Measurements from ENCODE around the gene ANP32E.
"Not testable (repeated sequence)": the region's sequence is repeated elsewhere in the genome, so short reads cannot be mapped to it uniquely, and the experiment has no call there.

The ANP32E gene

DNA sequence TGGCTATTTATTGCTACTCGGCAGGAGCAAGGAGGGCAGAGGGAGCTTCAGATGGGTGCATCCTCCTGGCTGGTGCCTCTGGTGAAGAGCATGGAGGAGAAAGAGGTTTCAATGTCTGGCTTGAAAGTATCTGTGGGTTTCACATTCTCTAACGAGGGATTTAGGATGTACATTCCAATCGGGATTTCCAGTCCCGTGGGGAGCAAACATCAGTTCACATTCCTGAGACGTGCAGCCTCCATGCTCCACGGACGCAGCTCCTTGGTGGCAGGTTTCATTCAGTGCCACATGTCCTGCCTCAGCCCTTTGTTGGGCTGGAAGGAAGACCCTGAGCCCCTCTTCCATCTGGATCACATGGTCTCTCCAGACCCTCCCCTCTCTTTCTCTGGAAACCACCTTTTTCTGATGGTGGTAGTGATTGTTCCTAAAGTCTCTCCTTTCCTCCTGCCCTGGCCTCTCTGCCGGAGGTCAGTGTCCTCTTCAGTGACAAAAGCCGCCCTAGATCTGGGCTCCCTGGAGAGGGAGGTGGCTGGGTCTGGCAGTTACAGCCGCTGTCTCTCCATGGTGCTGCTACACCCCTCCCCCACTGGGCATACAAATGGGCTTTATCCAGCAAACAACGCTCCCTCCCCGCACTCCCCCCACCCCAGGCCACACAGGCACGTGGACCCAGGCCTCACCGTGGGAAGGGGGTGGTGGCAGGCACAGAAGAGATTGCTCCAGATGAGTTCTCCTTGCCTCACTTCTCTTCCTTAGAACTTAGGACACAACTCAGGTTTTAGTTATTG lies 20.8 kb upstream of the ANP32E start:
- no peak for DNase-seq (ENCODE audit: low read depth in 2 of 2)

DNA sequence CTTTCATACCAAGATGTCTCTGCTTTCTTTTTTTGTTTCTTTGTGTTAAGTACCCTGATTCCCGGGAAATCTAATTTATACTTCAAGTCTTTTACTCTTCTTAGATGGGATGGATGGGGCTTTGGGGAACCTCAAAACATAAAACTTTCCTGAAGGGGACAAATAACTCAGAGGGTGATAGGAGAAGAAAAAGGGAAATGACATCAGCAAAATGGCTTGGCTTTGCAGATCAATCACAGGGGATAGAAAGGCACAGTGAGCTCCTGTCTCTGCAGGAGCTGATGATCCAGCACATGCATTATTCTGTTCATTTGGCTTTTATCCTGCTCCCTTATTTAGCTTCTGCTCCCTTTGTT lies 20.3 kb upstream of the ANP32E start:
- no peak for DNase-seq (ENCODE audit: low read depth in 2 of 2)

DNA sequence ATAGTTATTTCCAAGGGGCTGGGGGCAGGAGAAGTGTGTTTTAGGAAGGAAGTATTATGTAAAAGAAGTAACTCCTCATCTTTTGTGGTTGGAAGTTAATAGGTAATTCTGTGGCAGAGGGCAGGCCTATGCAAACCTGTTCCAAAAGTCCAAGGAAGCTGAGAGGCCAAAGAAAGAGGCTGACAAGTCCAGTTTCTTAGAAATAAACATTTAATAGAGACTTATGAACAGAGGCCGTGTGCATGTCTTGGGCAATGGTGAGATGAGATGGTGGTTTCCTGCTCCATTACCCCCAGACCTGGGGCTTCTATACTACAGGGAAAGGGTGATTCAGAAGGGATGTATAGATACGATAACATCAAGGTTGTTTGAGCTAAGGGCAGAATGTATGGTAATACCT lies 14.0 kb upstream of the ANP32E start:
- DNase-seq (ENCODE audit: low read depth in 2 of 2), result no peak

DNA sequence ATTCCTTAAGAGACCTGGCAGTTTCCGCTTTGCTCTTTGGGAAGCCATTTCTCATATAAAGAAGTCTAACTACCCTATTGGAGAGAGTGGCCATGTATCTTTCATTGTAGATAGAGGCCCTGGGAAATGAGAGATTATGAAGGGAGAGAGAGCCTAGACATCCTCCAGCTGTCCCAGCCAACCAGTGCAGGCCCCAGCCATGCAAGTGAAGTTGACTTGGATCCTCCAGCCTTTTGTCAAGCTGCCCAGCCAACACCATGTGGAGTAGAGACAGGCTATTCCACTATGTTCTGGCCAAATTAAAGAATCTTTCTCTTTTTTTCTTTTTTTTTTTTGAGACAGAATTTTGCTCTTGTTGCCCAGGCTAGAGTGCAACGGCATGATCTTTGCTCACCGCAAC lies 7.1 kb upstream of the ANP32E start:
- DNase-seq (ENCODE audit: low read depth in 2 of 2), result no peak

DNA sequence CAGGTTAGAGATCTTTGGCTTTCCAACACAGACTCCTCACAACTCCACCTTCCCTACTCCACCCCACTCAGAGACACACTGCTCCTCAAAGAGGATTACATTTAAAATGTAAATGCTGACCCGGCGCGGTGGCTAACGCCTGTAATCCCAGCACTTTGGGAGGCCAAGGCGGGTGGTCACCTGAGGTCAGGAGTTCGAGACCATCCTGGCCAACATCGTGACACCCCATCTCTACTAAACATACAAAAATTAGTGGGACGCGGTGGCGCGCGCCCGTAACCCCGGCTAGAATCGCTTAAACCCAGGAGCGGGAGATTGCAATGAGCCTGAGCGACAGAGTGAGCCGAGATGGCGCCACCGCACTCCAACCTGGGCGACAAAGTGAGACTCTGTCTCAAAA lies 1.8 kb upstream of the ANP32E start:
- no peak for DNase-seq (ENCODE audit: low read depth in 2 of 2)

DNA sequence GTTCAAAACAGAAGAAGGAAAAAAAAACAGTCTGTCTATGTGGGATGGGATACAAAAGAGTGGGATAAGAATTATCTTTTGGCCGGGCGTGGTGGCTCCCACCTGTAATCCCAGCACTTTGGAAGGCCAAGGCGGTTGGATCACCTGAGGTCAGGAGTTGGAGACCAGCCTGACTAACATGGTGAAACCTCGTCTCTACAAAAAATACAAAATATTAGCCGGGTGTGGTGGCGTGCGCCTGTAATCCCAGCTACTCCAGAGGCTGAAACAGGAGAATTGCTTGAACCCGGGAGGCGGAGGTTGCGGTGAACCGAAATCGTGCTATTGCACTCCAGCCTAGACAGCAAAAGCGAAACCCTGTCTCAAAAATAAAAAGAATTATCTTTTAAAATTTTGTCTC lies 1.3 kb upstream of the ANP32E start:
- not testable (repeated sequence) for DNase-seq (ENCODE audit: low read depth in 2 of 2)

DNA sequence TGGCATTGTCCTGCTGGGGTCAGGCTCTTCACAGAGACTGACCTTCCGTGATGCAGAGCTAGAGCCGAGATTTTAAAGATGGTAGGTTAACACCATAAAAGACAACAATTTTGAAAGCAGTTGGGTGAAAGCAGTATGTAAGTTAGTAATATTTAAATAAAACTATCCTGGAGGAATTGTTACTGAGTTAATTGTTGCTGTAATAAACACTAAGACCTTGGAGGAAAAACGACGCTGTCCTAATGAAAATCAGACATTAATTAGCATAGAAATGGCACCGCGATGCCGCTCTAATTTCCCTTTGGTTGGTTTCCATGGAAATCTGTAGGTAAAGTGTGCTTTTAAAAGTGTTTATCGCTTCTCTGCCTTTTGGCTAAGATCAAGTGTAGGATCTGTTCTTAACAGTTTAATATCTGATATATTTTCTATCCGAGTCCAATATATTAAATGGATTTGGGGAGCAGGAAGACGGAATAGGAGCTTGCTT lies 745 bp upstream of the ANP32E start:
- DNase-seq (ENCODE audit: low read depth in 2 of 2), result no peak

DNA sequence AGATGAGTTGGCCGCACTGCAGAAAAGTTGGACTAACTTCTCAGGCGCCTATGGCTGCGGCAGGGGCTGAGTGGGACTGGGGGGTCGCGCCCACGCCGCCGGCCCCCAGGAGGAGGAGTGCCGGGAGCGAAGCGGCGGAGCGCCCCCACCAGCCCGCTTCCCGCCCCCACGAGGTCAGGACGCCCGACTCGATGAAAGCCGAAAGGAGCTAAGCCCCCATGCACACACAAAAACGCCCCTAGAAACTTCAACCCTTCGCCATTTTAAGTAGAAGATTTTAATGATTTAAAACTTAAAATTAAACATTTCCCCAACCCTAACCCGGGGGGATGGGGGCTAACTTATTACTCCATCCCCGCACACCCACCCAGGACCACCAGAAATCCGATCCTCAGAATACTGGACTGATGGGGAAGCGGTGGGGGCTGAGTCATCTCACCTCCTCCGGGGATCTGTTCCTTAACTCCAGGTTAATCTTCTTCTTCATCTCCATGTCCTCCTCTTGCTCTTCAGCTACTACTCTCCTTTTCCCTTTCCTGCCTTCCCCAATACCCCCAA lies 539 bp downstream of the ANP32E start:
- DNase-seq (ENCODE audit: low read depth in 2 of 2), result peak in 1 of 2 donors; percentile 29

DNA sequence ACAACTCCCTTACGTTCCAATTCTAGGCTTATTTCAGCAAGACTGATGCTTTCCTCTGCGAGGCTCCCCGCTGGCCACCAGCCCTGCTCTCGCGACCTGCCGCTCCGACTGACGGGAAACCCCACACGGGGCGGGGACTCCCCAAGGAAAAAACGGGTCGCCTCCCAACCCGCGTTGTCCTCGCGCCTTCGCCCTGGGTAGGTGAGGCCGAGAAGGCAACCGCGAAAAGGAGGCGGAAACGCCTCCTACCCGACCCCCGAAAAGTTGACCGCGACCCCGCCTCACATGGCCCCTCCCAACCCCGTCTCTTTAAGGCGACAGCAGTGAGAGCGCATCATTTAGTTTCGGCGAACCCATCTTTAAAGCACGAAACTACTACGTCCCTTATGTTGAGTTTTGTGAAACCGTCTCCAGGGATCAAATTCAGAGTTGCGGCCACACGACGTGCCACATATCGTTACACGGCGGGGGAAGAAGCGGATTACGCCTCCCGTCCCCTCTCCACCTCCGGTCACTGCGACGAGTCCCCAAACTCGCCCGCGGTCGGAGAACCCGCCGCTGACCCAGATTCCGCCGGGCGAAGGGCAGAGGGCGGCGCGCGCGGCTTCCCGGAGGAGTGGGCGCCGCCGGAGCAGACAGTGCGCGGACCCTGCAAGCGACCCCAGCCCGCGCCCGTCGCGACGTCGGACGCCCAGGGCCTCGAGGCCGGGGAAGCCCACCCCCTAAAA lies 1.2 kb downstream of the ANP32E start:
- peak; percentile 76 to 81 for DNase-seq (ENCODE audit: low read depth in 2 of 2)

DNA sequence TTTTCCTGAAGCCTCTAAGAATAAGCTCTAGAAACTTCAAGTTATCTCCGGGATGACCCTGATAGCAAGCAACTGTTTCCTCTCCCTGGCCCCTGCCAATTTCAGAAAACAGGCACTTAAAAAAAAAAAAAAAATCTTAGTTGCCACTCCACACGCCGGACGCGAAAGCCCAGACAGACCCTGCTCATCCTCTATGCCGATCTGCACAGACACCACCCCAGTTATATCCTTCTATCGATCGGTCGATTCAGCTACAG lies 1.7 kb downstream of the ANP32E start:
- DNase-seq (ENCODE audit: low read depth in 2 of 2), result peak in 1 of 2 donors; percentile 11

DNA sequence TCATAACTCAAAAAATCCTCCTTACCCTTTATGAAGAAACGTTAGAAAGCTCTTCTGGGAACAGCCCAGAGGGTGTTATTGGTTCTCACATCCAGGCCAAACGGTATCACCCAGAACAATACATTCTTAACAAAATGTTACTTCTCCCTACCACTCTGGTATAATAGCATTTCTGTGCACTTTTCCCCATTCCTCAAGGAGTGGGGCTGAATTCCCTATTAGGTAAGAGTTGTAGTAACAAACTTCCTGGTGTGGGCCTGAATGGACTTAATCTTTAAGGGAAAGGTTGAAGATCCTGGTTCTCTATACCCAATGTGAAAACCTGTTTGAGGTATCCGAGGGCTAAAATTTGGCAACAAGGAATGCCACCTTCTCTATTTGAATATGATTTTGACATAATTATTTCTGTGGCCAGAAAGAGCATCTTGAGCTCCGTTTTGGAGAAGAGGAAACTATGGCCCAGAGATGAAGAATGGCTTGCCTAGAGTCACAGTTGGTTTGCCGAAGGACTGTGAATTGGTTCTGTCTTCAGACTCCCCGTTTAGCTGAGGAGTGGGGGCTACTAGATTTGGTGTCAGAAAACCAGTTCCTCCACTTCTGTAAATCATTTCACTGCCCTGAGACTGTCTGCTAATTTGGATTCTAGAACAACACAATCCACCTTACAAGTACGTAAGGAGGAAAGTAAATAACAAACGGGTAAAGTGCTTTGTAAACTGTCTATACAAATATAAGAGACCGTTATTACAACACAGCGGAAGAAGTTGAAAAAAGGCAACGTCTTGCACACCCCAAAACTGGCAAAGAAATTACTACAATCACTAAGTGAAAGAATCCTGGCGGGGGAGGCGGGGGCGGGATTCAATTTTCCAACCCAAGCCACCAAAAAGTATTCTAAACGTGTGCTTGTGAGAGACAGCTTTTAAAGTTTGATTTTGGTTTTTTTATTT lies 2.3 kb downstream of the ANP32E start:
- peak; percentile 58 to 60 for DNase-seq (ENCODE audit: low read depth in 2 of 2)

DNA sequence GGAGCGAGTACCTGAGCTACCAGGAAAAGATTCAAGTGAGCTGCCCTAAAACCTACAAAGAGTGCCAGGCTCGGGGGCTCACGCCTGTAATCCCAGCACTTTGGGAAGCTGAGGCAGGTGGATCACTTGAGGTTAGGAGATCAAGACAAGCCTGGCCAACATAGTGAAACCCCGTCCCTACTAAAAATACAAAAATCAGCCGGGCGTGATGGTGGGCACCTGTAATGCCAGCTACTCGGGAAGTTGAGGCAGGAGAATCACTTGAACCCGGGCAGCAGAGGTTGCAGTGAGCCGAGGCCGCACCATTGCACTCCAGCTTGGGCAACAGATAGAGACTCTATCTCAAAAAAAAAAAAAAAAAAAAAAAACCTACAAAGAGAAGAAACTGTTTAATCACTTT lies 3.0 kb downstream of the ANP32E start:
- not testable (repeated sequence) for DNase-seq (ENCODE audit: low read depth in 2 of 2)

DNA sequence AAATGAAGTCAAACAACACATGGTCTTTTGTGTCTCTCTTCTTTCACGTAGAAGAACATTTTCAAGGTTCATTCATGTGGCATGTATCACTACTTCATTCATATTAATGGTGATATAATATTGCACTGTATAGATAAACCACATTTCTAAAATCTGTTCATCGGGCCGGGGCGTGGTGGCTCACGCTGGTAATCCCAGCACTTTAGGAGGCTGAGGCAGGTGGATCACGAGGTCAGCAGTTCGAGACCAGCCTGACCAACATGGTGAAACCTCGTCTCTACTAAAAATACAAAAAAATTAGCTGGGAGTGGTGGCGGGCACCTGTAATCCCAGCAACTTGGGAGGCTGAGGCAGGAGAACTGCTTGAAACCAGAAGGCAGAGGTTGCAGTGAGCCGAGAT lies 7.7 kb downstream of the ANP32E start:
- not testable (repeated sequence) for DNase-seq (ENCODE audit: low read depth in 2 of 2)

DNA sequence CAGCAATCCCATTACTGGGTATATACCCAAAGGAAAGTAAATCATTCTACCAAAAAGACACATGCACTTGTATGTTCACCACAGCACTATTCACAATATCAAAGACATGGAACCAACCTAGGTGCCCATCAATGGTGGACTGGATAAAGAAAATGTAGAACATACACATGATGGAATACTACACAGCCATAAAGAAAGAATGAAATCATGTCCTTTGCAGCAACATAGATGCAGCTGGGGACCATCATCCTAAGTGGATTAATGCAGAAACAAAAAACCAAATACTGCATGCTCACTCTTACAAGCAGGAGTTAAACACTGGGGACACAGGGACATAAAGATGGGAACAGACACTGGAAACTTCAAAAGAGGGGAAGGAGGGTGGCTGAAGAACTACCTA lies 8.7 kb downstream of the ANP32E start:
- no peak for DNase-seq (ENCODE audit: low read depth in 2 of 2)

DNA sequence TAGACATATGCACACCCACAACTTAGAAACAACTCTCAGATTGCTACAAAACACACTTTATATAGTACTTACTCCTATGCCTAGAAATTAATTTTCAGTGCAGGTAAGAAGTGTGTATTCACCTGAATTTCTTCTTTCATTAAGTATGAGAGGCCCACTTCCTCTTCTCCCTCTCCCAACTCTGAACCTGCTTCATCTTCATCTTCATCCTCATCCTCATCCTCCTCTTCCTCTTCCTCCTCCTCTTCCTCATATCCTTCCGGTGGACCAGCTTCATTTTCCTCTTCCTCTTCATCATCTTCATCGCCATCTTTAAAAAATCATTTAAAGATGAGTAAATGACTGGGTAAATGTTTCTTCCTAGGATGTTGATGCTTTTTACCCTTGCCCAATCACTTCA lies 9.4 kb downstream of the ANP32E start:
- no peak for DNase-seq (ENCODE audit: low read depth in 2 of 2)

DNA sequence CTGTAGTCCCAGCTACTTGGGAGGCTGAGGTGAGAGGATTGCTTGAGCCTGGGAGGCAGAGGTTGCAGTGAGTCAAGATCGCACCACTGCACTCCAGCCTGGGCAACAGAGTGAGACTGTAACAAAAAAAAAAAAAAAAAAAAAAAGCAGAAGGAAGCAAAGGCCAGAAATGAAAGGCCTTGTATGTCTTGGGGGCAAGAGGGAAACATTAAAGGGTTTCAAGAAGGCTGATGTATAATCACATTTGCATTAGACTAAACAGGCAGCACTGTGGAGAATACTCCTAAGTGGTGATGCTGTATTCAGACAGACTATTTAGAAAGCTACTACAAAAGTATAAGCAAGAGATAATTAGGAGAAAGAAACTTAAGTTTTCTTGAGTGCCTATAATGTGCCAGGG lies 10.4 kb downstream of the ANP32E start:
- no peak for DNase-seq (ENCODE audit: low read depth in 2 of 2)

DNA sequence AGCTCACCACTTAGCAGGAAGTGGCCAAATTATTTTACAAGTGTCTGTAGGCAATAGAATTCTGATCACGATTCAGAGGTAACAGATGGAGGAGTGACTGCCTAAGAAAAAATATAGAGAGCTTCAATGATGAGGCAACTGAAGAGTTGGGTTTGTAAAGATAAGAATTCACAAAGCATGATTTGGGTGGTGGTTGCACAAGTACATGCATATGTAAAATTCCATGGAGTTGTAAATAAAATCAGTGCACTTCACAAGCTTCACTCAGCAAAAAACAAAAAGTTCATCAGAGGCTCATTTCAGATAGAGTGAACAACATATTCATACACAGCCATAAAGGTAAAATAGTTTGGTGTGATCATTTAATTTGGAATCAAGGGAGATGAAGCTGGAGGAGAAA lies 10.9 kb downstream of the ANP32E start:
- no peak for DNase-seq (ENCODE audit: low read depth in 2 of 2)

DNA sequence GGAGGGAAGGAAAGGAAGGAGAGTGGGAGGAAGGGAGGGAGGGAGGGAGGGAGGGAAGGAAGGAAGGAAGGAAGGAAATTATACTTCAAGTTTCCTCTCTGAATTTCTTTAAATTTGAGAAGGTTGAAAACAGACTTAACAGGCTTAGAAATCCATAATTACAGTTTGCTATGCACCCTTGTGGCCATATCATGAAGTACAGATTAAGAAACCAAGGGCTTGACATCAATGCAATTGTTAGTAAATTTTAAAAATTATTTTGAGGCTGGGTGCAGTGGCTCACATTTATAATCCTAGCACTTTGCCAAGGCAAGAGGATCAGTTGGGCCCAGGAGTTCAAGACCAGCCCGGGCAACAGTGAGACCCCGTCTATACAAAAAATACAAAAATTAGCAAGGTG lies 14.4 kb downstream of the ANP32E start:
- no peak for DNase-seq (ENCODE audit: low read depth in 2 of 2)

DNA sequence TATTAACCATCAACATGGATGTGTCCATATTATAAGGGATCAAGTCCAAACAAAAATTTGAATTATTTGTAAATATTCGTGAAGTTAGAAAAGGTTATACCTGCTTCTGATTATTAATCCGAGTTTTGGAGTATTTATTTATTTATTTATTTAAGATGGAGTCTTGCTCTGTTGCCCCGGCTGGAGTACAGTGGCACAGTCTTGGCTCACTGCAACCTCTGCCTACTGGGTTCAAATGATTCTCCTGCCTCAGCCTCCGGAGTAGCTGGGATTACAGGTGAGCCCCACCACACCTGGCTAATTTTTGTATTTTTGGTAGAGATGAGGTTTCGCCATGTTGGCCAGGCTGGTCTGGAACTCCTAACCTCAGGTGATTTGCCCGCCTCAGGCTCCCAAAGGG lies 20.1 kb downstream of the ANP32E start:
- not testable (repeated sequence) for DNase-seq (ENCODE audit: low read depth in 2 of 2)

DNA sequence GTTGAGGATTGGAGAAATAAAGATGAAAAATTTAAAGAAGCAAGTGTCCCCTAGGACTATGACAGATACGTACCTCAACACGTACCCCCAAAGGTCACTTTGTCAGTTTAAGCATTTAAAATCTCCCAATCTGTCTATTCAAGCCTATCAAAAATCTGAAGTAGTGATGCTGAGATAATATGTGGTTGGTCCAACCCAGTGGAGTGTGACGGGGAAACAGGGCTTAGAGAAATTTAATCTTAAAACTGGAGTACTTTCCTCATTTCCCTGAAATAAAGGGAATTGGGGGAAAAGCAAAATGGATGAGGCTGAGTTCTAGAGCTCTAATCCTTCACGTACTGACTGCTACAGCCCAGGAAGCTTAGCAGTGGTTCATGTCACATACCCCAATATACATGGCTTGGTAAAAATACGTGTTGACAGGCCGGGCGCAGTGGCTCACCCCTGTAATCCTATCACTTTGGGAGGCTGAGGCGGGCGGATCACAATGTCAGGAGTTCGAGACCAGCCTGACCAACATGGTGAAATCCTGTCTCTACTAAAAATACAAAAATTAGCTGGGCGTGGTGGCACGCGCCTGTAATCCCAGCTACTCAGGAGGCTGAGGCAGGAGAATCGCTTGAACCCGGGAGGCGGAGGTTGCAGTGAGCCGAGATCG lies 21.7 kb downstream of the ANP32E start:
- not testable (repeated sequence) for DNase-seq (ENCODE audit: low read depth in 2 of 2)
